EL (cell line): ENCODE results near the gene CARMIL1.

Experiments used
- DNase-seq: peaks from one replicate; pipeline ENCODE4 v3.0.0-alpha.2; 2016

CARMIL1 gene

GRCh38 chr6:25635886-25636317 lies 356.7 kb downstream of the CARMIL1 start:
- no peak for DNase-seq

DNA sequence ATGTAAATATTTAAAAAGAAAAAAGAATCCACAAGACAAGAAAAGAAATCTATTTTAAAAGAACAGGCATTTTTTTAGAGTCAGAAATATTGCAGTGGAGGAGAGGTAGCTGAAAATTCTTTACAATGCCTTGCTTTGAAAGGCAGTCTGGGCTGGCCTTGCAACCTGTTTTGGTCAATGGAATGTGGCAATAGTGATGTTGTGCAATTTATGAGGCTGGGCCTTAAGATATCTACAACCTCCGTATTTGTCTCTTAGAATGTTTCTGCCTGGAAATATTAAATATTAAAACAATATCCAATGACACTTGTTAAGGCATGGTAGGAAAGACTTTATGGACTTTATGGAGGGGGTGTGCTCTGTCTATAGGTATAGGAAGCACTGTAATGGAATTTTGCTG lies 358.0 kb downstream of the CARMIL1 start:
- no peak for DNase-seq

DNA sequence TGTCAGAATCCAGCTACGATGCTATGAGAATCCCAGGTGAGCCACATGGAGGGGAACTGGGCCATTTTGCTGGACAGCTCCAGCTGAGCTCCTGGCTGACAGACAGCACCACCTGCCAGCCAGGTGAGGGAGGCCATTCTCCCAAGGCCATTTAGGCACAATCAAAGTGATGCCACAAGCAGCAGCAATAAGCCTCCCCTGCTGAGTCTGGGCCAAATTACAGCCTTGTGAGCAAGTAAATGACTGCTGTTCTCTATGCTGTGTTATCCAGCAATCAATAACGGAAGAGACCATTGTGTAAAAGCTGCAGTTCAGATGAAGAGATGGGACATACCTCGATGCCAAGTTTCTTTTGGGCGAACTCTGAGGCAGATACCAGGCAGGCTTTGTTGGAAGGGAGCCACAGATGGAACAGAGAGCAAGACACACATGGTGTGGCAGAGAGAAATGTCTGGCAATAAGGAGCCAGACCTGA lies 358.8 kb downstream of the CARMIL1 start:
- DNase-seq = no peak

GRCh38 chr6:25639653-25640052 lies 360.5 kb downstream of the CARMIL1 start:
- DNase-seq = no peak

DNA sequence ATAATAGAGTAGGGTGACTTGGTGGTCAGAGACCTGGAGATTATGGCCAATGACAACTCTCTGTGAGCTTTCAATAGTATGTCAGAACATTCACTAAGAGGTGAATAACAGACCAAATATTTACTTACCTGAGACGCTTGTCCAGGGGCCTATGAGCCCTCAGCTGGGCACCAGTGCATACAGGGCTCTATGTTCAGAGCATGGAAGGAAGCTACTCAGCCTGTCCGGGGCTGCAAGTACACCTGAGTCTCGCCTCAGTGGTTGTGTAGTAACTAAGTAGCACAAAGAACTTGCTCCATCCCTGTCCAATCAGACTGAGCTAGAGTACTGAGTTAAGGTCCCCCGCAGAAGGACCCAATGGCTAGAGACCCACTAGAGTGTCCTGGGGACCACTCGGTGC lies 361.3 kb downstream of the CARMIL1 start:
- no peak for DNase-seq

DNA sequence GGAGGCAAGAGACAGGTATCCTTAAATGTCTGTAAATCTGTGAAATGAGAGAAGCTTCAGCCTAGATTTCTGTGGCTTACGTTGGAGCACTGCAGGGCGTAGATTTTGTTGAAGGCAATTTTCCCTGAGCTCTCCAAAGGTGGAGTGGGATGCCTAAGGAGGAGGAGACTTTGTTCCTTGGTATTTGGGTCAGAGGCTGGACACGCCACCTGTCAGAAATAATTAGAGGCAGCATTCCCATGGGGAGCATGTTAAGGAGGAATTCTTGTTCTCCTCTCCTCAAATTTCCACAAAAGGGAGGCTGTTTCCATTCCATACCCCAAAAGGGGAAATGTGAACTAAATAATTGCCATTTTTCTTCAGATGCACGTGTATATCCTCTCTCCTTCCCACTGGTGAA lies 361.7 kb downstream of the CARMIL1 start:
- no peak for DNase-seq

GRCh38 chr6:25641377-25641776 lies 362.2 kb downstream of the CARMIL1 start:
- DNase-seq = no peak

DNA sequence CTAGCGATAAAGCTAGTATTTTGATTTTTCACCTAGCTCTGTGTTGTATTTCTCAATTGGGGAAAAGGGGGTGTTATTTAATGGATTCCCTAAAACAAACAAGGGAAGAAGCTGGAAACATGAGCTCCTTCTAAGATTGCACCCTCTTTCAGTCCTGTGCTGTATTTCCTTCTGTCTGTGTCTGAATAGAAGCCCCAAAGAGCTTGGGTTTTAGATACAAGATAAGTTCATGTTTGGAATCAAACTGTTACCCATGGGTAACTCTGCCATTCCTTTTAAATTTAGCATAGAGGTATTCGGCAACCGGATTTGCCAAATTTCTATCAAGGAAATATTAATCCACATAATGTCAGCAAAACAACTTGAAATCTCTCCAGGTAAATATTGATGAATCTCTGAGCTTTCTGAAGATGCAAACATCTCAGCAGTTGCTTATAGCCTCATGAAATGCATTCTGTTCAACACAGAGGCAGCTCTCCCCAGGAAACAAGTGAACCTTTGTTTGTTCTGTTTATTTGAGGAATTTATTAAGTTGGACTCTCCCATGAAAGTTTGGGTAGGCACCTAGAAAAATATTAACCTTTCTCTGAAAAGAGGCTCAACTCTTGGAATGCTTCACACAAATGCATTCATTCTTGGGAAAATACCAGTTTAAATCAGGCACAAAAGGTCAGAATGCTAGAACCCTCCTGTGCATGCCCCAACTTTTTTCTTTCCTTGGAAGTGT lies 362.9 kb downstream of the CARMIL1 start:
- DNase-seq = no peak

GRCh38 chr6:25642667-25643328 lies 363.6 kb downstream of the CARMIL1 start:
- no peak for DNase-seq

GRCh38 chr6:25645916-25646315 lies 366.7 kb downstream of the CARMIL1 start:
- no peak for DNase-seq

- no peak for DNase-seq
These were observed 370.4 kb downstream of the CARMIL1 start for GRCh38 chr6:25649611-25650010.

- DNase-seq = peak; percentile 43
These were observed 372.9 kb downstream of the CARMIL1 start, which contains the start of gene SCGN for GRCh38 chr6:25652007-25652515. Gene SCGN, plus strand, starts transcription at chr6:25652215. Its CDS starts 189 bp downstream, at chr6:25652404.

- DNase-seq = no peak
These were observed 376.5 kb downstream of the CARMIL1 start for GRCh38 chr6:25655723-25656122.

DNA sequence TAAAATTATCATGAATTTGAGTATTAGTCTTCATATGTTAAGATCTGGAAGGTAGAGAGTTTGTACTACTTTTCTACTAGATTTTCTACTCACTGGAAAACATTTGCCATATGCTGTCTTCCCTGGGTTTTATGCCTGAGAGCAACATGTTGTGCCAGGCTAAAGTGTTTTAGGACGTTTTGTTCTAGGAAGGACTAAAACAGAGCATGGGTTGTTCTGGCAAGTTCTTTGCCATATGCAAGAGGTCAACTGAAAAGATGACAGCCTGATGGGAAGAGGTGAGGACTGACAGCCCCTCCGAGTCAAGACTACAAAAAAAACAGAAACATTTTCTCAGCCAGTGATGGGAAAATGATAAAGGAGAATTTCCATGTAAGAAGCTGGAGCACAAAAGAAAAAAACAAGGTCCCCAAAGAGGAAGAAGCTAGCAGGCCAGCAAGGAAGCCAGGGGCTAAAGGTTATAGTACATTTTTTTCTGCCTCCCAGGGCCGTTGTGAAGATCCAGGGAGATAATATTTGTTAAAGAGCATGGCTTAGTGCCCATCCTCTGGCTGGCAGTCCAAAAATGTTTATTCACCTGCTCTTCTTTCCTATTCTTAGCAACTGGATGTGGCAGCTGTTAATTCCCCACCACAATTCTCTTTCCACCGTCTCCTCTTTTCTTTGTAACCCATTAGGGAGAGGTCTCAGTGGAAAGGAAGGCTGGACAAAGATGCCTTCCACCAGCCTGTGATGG lies 380.6 kb downstream of the CARMIL1 start:
- DNase-seq = no peak

DNA sequence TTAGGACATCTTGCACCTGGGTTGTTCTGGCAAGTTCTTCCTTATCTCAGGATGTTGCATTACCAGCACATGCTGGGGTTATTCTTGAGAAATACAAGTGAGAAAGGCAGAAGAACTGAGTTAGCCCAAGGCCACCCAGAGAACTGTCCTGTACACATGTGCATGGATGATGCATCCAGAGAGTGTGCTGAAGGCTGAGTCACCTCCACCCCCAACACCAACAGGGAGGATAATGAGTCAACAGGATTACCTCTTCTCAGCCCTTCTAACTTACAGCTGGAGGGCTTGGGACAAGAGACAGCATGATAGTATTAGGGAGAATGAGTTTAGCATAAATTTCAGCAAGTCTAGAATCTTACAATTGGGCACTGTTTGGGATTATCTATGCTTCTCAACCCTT lies 381.3 kb downstream of the CARMIL1 start:
- DNase-seq = peak; percentile 70

GRCh38 chr6:25661129-25661779 lies 382.1 kb downstream of the CARMIL1 start:
- no peak for DNase-seq

GRCh38 chr6:25665455-25665854 lies 386.3 kb downstream of the CARMIL1 start:
- no peak for DNase-seq

DNA sequence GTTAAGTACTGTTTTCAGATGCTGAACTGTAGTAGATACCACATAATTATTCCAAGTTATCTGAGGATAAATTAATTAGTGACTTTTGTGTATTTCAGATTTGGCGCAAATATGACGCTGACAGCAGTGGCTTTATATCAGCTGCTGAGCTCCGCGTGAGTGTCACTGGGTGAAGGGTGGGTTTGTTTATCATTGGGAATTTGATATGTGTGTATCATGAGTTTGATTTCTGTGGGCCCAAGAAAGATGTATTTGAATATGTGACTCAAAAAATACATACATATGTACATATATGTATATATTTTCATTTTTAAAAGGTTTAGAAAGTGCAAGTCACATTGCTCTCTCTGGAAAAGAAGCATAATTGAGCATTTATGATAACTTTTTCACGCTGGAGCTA lies 390.2 kb downstream of the CARMIL1 start:
- DNase-seq = no peak
